Neuron (in vitro differentiated cells): ENCODE data around the gene GIGYF2.

Experiments used
- H2AFZ ChIP-seq: one replicate; pipeline ENCODE4 v1.6.1; 2013; ENCODE audit warnings: low read depth, mild to moderate bottlenecking, inconsistent platforms, low read length, moderate library complexity
- H3K27me3 ChIP-seq: one replicate; pipeline ENCODE4 v1.6.1; 2013; ENCODE audit warnings: low read length; ENCODE audit not compliant: insufficient read depth
- H3K36me3 ChIP-seq: one replicate; pipeline ENCODE4 v1.6.1; 2013; ENCODE audit warnings: low read length; ENCODE audit not compliant: insufficient read depth
- H3K4me1 ChIP-seq: one replicate; pipeline ENCODE4 v1.6.1; 2013; ENCODE audit warnings: low read length; ENCODE audit not compliant: insufficient read depth
- H3K4me3 ChIP-seq: 2 replicates; pipeline ENCODE4 v1.5.1; 2013; ENCODE audit warnings: mild to moderate bottlenecking, low read length, moderate library complexity
- H3K9me3 ChIP-seq: one replicate; pipeline ENCODE4 v1.6.1; 2013; ENCODE audit warnings: low read length

The GIGYF2 gene

DNA sequence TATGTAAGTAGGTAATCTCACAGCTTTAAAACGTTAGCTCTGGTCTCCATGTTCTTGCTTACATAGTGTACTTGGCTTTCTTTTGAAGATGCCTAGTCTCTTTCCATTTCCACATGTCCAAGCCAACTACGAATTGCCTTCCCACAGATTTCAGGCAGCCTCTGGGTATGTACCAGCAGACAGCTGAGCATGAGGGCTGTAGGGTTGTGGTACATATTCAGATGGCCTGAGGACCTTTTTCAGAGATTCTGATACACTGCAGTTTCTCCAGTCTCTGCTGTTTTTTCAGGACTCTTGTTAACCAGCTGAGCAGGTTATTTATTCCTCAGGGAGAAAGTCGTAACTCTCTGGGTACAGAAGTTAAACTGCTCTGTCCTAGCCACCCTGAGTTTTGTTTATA lies 82.3 kb downstream of the GIGYF2 start:
- no peak overlapping the region for H3K4me3 ChIP-seq
- H3K4me1 ChIP-seq, result peaks cover 6% of the 10 kb centered on the region
- H3K9me3 ChIP-seq, result no peaks in the 10 kb centered on the region
- H2AFZ ChIP-seq, result no peak overlapping the region
- no peaks in the 10 kb centered on the region for H3K27me3 ChIP-seq
- peaks cover 7% of the 10 kb centered on the region for H3K36me3 ChIP-seq

DNA sequence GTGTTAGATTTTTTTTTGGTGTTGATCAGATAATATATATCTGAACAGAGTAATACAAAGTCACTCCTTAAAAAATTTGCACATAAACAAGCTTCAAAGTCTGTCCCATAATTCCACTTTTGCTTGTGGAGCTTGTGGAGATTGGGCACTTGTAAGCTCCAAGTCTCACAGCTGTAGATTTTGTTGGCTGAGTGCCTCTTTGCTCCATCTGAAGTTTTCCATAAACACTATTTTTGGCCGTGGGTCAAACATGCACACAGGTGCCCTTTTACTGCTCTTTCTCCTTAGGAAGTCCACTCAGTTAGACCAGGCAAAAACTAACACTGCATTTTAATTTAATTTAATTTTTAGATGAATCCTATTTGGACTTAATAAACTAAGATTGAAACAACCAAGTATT lies 82.8 kb downstream of the GIGYF2 start:
- Histone ChIP-seq H3K4me3 (no peak overlapping the region), H3K36me3 (peaks cover 11% of the 10 kb centered on the region), H3K4me1 (peaks cover 6% of the 10 kb centered on the region), H3K27me3 (no peaks in the 10 kb centered on the region), H3K9me3 (no peaks in the 10 kb centered on the region), H2AFZ (no peak overlapping the region)

DNA sequence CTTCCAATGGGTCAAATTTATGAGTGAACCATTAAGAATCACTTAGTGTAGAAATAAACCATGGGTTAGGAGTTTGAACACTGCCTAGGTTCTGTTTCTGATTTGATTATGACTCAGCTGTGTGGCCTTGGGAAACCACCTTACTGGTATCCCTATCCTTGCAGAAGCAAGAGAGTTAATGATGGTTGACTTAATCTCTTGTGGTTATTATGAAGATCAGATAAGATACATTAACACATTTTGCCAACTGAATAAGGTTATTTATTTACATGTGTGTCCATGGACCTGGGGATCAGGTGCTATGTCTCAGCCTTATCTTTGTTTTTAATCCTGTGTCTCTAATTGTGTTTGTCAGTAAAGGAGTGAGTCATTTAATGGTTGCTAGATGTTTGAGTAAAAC lies 84.6 kb downstream of the GIGYF2 start:
- no peaks in the 10 kb centered on the region for H3K27me3 ChIP-seq
- no peaks in the 10 kb centered on the region for H3K9me3 ChIP-seq
- no peak overlapping the region for H2AFZ ChIP-seq
- no peaks in the 10 kb centered on the region for H3K4me1 ChIP-seq
- peaks cover 14% of the 10 kb centered on the region for H3K36me3 ChIP-seq
- H3K4me3 ChIP-seq, result no peak overlapping the region

DNA sequence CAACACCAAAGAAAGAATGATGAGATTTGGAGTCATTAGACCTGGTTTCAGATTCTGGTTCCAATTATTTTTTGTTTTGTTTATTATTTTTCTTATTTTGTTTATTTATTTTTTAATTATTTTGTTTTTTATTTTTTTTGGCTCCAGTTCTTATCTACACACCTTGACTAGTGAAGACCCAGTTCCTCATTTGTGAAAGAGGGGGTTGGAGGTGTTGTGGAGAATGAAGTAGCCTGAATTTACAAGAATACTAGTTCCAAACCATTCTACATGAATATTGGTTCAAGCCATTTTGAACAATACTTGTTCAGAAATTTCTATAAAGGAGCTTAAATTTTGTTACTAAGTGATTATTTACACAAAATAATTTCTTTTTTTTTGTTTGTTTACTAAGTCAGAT lies 86.1 kb downstream of the GIGYF2 start:
- H2AFZ ChIP-seq, result no peak overlapping the region
- no peak overlapping the region for H3K4me3 ChIP-seq
- H3K9me3 ChIP-seq, result no peaks in the 10 kb centered on the region
- H3K27me3 ChIP-seq, result no peaks in the 10 kb centered on the region
- peaks cover 24% of the 10 kb centered on the region for H3K36me3 ChIP-seq
- no peaks in the 10 kb centered on the region for H3K4me1 ChIP-seq

DNA sequence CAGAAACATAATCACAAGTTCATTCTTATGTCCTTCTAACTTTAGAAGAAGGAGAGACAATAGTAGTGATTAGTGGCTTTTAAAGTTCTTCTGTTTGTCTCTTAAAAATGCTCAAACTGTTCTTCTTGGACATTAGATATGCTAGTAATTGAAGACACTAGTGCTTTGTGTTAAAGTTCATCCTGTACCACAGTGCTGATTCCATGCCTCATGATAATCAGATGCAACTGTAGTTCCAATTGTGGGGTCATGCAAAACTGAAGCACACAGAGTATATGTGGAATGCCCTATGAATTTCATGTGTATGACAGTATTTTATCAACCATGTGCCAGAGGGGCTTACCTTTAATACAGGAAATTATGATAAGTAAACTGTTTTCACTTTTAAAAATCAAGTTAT lies 90.7 kb downstream of the GIGYF2 start:
- no peaks in the 10 kb centered on the region for H3K9me3 ChIP-seq
- H2AFZ ChIP-seq, result no peak overlapping the region
- H3K4me3 ChIP-seq, result no peak overlapping the region
- no peaks in the 10 kb centered on the region for H3K27me3 ChIP-seq
- no peaks in the 10 kb centered on the region for H3K4me1 ChIP-seq
- H3K36me3 ChIP-seq, result peaks cover 61% of the 10 kb centered on the region

DNA sequence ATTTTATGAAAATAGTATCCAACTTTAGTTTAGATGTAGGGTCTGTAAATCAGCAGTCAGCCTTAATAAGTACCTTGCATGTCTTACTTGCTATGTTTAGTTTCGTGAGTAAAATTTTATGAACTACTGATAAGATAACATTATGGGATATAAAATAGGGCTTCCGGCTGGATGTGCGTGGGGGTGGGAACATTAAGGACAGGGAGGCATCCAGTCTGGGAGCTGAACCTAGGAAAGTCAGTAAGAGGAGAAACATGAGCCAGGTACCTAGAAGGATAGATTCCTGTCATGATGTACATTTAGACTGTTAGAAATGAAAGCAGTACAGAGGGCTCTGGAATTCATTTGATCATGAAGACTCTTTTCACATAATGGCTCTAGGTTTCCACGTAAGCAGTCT lies 92.0 kb downstream of the GIGYF2 start:
- H3K36me3 ChIP-seq, result peaks cover 73% of the 10 kb centered on the region
- no peaks in the 10 kb centered on the region for H3K27me3 ChIP-seq
- H2AFZ ChIP-seq, result no peak overlapping the region
- H3K4me1 ChIP-seq, result no peaks in the 10 kb centered on the region
- no peaks in the 10 kb centered on the region for H3K9me3 ChIP-seq
- no peak overlapping the region for H3K4me3 ChIP-seq

DNA sequence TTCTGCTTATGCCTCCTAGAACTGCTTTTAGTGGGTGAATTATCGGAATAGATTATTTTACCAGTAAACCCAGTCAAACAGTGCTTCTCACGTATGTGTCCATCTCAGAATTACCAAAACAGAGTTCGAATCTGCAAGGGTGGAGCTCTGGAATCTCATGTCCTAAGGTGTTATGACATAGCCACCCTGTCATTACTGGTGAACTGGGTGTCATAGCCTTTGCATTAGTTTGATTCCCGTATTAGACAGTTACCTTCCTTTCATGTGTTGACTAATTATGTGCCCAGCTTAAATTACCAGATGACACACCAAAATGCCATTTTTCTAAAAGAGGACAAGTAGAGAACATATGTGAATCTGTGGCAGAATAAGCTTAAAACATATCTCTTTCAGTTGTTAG lies 94.4 kb downstream of the GIGYF2 start:
- H2AFZ ChIP-seq, result no peak overlapping the region
- H3K36me3 ChIP-seq, result peaks cover 86% of the 10 kb centered on the region
- H3K9me3 ChIP-seq, result no peaks in the 10 kb centered on the region
- H3K27me3 ChIP-seq, result no peaks in the 10 kb centered on the region
- H3K4me3 ChIP-seq, result no peak overlapping the region
- no peaks in the 10 kb centered on the region for H3K4me1 ChIP-seq

DNA sequence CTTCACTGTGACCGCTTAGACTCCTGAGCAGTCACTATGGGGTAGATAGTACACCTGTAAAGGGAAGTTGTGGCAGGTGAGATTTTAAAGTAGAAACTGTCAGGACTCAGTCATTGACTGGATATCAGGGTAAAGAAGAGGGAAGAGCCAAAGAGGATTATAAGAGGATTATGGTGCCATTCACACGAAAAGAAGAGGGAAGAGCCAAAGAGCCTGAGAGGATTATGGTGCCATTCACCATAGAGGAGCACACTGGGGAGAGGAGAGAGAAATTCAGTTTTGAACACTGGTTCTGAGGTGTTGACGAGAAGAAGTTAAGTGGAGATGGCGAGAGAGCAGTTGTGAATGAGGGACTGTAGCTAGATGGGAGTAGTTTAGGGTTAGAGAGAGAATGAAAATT lies 96.1 kb downstream of the GIGYF2 start:
- H3K36me3 ChIP-seq, result peaks cover 90% of the 10 kb centered on the region
- no peaks in the 10 kb centered on the region for H3K9me3 ChIP-seq
- no peak overlapping the region for H3K4me3 ChIP-seq
- H3K27me3 ChIP-seq, result no peaks in the 10 kb centered on the region
- no peaks in the 10 kb centered on the region for H3K4me1 ChIP-seq
- H2AFZ ChIP-seq, result no peak overlapping the region

DNA sequence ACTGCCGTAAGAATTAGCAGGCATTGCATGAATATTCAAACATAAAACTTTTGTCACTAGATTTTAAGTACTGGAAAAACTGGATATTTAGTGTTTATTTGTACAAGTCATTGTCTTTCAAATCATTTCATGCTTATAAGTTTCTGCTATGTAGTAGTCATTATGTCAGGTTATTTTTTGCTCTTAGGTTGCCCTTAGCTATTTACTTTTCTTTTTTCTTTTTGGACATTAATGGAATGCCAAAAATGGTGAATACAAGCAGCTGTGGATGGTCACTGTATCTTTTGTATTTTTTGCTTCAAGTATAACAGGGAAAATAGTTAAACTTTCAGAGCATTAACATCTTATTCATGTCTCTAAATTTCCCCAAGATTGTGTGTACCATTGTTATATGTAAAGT lies 97.8 kb downstream of the GIGYF2 start:
- no peak overlapping the region for H2AFZ ChIP-seq
- H3K36me3 ChIP-seq, result peaks cover 80% of the 10 kb centered on the region
- H3K9me3 ChIP-seq, result no peaks in the 10 kb centered on the region
- no peak overlapping the region for H3K4me3 ChIP-seq
- H3K4me1 ChIP-seq, result no peaks in the 10 kb centered on the region
- H3K27me3 ChIP-seq, result no peaks in the 10 kb centered on the region

DNA sequence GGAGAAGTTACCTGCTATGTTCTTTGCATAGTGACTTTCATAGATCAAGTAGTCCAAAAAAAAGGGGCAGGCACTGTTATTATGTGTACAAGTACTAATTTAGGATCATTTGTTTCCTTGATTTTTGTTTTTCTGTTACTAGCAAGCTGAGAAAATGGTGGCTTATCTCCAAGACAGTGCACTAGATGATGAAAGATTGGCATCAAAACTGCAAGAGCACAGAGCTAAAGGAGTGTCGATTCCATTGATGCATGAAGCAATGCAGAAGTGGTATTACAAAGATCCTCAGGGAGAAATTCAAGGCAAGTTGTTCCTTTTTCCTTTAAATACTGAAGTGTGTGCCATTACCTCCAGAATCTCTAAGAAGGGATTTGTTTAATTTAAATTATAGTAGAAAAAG lies 98.8 kb downstream of the GIGYF2 start:
- no peak overlapping the region for H3K4me3 ChIP-seq
- no peaks in the 10 kb centered on the region for H3K4me1 ChIP-seq
- no peaks in the 10 kb centered on the region for H3K27me3 ChIP-seq
- peaks cover 78% of the 10 kb centered on the region for H3K36me3 ChIP-seq
- no peak overlapping the region for H2AFZ ChIP-seq
- peaks cover 5% of the 10 kb centered on the region for H3K9me3 ChIP-seq

DNA sequence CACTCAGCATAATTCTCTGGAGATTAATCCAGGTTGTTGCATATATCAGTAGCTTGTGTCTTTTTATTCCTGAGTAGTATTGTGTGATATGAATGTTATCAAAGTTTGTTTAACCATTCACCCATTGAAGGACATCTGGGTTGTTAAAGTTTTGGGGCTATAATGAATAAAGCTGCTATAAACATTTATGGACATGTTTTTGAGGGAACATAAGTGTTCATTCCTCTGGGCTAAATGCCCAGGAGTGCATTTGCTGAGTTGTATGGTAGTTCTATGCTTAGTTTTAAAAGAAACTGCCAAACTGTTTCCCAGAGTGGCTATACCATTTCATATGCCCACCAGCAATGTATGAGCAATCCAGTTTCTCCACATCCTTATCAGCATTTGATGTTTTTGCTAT lies 101.1 kb downstream of the GIGYF2 start:
- Histone ChIP-seq H3K4me1 (no peaks in the 10 kb centered on the region), H3K4me3 (no peak overlapping the region), H3K9me3 (peaks cover 10% of the 10 kb centered on the region), H3K36me3 (peaks cover 57% of the 10 kb centered on the region), H3K27me3 (no peaks in the 10 kb centered on the region), H2AFZ (no peak overlapping the region)

DNA sequence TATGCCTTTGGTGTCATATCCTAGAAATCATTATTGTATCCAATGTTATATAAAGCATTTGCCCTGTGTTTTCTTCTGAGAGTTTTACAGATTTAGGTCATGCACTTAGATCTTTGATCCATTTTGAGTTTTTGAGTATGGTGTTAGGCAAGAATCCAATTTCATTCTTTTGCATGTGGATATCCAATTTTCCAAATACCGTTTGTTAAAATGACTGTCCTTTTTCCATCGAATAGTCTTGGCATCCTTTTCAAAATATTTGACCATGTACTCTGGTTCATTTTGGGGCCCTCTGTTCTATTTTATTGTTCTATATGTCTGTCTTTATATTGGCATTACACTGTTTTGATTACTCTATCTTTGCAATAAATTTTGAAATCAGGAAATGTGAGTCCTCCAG lies 103.0 kb downstream of the GIGYF2 start:
- Histone ChIP-seq H3K4me3 (no peak overlapping the region), H3K36me3 (peaks cover 45% of the 10 kb centered on the region), H2AFZ (no peak overlapping the region), H3K27me3 (no peaks in the 10 kb centered on the region), H3K9me3 (peaks cover 10% of the 10 kb centered on the region), H3K4me1 (no peaks in the 10 kb centered on the region)

DNA sequence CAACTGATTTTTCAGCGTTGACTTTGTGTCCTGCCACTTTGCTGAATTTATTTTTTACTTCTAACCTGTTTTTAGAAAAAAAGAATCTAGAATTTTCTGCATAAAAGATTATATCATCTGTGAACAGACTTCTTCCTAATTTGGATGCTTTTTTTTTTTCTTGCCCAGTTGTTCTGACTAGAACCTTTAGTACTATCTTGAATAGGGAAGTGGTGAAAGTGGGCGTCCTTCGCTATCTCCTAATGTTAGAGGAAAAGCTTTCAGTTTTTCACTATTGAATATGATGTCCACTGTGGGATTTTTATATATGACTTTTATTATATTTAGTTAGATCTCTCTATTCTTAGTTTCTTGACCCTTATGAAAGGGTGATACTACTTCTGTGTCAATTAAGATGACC lies 105.0 kb downstream of the GIGYF2 start:
- H3K9me3 ChIP-seq, result peaks cover 10% of the 10 kb centered on the region

DNA sequence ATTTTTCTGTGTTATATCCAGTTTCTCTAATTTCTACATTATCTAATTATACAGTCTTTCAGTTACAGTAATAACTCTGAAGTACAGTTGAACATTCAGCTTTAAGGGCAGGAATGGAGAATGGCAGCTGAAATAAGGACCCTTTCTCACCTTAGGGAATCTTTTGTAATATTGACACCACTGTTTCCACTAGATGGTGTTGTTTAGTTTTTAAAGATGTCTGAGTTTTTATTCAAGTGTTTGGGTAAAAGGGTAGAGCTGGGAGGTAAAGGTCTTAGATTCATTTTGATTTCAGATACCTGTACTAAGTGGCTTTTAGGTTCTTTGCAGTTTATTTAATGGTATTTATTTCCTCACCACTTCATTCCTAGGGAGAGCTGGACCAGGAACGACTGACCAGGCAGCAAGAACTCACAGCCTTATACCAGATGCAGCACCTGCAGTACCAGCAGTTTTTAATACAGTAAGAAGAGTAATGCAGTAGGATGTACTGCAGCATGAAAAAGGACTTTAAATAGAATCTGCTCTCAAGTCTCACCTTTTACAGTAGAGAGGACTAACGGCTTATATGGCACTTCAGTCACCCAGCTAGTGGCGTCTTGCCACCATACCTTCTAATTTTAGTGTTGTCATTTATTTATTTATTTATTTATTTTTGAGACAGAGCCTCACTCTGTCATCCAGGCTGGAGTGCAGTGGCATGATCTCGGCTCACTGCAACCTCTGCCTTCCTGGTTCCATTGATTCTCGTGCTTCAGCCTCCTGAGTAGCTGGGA lies 112.4 kb downstream of the GIGYF2 start:
- Histone ChIP-seq H3K36me3 (peaks cover 74% of the 10 kb centered on the region), H3K27me3 (no peaks in the 10 kb centered on the region), H3K4me1 (no peaks in the 10 kb centered on the region), H2AFZ (no peak overlapping the region), H3K9me3 (no peaks in the 10 kb centered on the region), H3K4me3 (no peak overlapping the region)

More for the DNA sequence above, 105.0 kb downstream of the GIGYF2 start:
- Histone ChIP-seq H3K27me3 (no peaks in the 10 kb centered on the region), H3K36me3 (peaks cover 42% of the 10 kb centered on the region), H3K4me3 (no peak overlapping the region), H3K4me1 (no peaks in the 10 kb centered on the region), H2AFZ (no peak overlapping the region)
